A673 (cell line): Measurements from ENCODE around the gene ADAMTS2.

Source experiments
- EZH2 ChIP-seq: fragments of 200-600 bp; sonication (generic); IDR thresholded peaks from 2 replicates; pipeline ENCODE4 v1.6.1; 2017; ENCODE audit warnings: borderline replicate concordance, low read depth, mild to moderate bottlenecking, mixed read lengths, antibody characterized with exemption, low read length; ENCODE audit not compliant: poor library complexity, severe bottlenecking
- TF ChIP-seq, protein P1 (sequence below): fragments of 300-800, 200-600 bp; sonication (generic); conservative IDR thresholded peaks from 2 replicates; pipeline ENCODE4 v1.5.1; 2017; ENCODE audit warnings: low read depth, mild to moderate bottlenecking, antibody characterized with exemption, low read length, moderate library complexity, mixed read lengths

- TF ChIP-seq, protein P1, sequence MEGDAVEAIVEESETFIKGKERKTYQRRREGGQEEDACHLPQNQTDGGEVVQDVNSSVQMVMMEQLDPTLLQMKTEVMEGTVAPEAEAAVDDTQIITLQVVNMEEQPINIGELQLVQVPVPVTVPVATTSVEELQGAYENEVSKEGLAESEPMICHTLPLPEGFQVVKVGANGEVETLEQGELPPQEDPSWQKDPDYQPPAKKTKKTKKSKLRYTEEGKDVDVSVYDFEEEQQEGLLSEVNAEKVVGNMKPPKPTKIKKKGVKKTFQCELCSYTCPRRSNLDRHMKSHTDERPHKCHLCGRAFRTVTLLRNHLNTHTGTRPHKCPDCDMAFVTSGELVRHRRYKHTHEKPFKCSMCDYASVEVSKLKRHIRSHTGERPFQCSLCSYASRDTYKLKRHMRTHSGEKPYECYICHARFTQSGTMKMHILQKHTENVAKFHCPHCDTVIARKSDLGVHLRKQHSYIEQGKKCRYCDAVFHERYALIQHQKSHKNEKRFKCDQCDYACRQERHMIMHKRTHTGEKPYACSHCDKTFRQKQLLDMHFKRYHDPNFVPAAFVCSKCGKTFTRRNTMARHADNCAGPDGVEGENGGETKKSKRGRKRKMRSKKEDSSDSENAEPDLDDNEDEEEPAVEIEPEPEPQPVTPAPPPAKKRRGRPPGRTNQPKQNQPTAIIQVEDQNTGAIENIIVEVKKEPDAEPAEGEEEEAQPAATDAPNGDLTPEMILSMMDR, result no peak
- no peak for TF ChIP-seq EZH2
Measured at GRCh38 chr5:179135441-179136215, 209.6 kb downstream of the ADAMTS2 start.
